Breast epithelium (tissue), 4 donors: Measurements from ENCODE around the gene COPS3. TPM values are rescaled to one million over a fixed set of nuclear protein-coding genes. Genes with fewer than 3 reads are reported as not detected.

ENCODE experiments used
- DNase-seq, 2 donors: peaks; one replicate each; pipeline ENCODE4 v3.0.0-alpha.2; 2019; ENCODE audit warnings: low spot score in 2 of 2
- H3K27ac ChIP-seq, 2 donors: fragments of 200-600 bp; sonication (generic) in 1 of 2; one replicate each; pipeline ENCODE4 v1.5.1; 2016 to 2019; ENCODE audit warnings: mild to moderate bottlenecking in 1 of 2
- H3K27me3 ChIP-seq, 2 donors: fragments of 200-600 bp; sonication (generic) in 1 of 2; one replicate each; pipeline versions ENCODE4 v1.5.1 to v1.6.0; 2017 to 2019; ENCODE audit warnings: control low read depth in 1 of 2, mild to moderate bottlenecking in 1 of 2
- H3K36me3 ChIP-seq: fragments of 200-600 bp; one replicate; pipeline ENCODE4 v1.5.1; 2019
- H3K4me1 ChIP-seq, 2 donors: fragments of 200-600 bp; sonication (generic); one replicate each; pipeline ENCODE4 v1.5.1; 2016 to 2019; ENCODE audit warnings: control low read depth in 1 of 2
- H3K4me3 ChIP-seq, 3 donors: fragments of 200-600 bp; sonication (generic); 1 replicate in 2 of 3; 2 replicates in 1 of 3; pipeline ENCODE4 v1.5.1; 2016 to 2019; ENCODE audit warnings: mild to moderate bottlenecking in 3 of 3, moderate library complexity in 2 of 3
- H3K9me3 ChIP-seq, 2 donors: fragments of 200-600 bp; sonication (generic) in 1 of 2; one replicate each; pipeline ENCODE4 v1.5.1; 2016 to 2019; ENCODE audit warnings: control low read depth in 1 of 2
- CTCF ChIP-seq, 3 donors: fragments of 450-650 bp; IDR thresholded peaks; one replicate each; pipeline ENCODE4 v1.5.1; 2016 to 2017; ENCODE audit warnings: antibody characterized with exemption in 3 of 3, mild to moderate bottlenecking in 3 of 3, moderate library complexity in 3 of 3
- POLR2A ChIP-seq: fragments of 450-650 bp; IDR thresholded peaks from one replicate; pipeline ENCODE4 v1.6.1; 2016; ENCODE audit warnings: antibody characterized with exemption, mild to moderate bottlenecking, moderate library complexity
- POLR2AphosphoS5 ChIP-seq, 3 donors: sonication (generic); formaldehyde crosslinking; IDR thresholded peaks; one replicate each; pipeline ENCODE4 v1.6.1; 2017; ENCODE audit warnings: antibody characterized with exemption in 3 of 3
- intact Hi-C: fragments of 100-400 bp; cut with DNase I; formaldehyde crosslinking; loops from one replicate; pipeline ENCODE4 v1.15.1; 2023; ENCODE audit warnings: low total_unique reads
- total RNA-seq, 3 donors: library from RNA; depleted of rRNA; stranded (reverse); fragments of >200 nt; gene quantifications; one replicate each; pipeline ENCODE4 v1.1.0, GENCODE V29; 2016

COPS3 gene
- total RNA-seq: 10 to 100 TPM; 59.6 to 61.3 (median 60.6) TPM

DNA sequence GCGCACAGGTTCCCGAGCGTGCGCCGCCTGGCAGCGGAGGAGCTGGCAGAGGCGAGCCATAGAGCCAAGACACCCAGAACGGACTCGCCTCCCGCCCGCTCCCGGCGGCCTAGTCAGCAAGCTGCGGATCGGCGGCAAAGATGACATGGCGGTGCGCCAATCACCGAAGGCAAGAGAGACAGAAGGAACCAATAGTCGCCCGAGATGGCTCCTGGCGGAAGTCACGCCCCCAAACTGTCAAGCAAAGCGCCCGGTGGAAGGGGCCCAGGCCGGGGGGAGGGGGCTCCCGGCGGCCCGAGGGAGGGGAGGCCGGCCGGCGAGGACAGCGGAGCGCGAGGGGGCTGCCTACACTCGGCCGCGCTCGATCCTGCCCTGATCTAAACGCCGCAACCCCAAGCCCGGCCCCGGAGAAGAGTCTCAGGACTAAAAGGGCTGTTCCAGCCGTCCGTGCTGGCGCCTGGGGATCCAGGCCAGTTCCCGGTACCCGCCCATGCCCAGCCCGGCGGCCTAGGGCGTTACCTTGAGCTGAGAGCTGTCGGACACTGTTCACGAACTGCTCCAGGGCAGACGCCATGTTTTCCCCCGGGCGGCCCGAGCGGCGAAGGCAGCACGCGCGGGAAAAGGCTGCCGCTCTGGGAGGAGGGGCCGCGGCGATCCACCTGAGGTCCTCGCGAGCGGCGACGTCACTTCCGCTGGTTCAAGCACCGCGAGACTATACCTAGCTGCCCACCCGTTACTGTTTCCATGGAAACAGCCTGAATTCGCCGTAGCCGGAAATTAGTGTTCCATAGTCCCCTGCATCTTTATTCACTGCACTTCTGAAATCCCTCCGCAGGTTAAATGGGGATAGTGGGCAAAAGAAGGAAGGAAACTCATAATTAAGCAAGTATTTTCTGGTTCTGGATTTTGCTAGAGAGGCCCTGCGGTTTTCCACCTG is at the start of gene COPS3:
TSS of gene COPS3 (minus strand) at position 634 of the 937 bp plus-strand sequence. CDS start at position 574, 60 bp downstream.
- no peak for TF ChIP-seq CTCF (IDR thresholded peaks at IDR 0.05)
- peak; percentile 68 for TF ChIP-seq POLR2A
- TF ChIP-seq POLR2AphosphoS5 (IDR thresholded peaks at IDR 0.05): peak; percentile 78 to 88 (median 81)
- intact Hi-C loops: no loop called here
- Histone ChIP-seq H3K36me3 (no peaks in the 10 kb centered on the region), H3K27me3 (no peaks in the 10 kb centered on the region), H3K4me1 (peaks cover 4 to 12% of the 10 kb centered on the region in 2 donors), H3K4me3 (peak within 1 kb of the TSS; percentile 92 to 99 (median 93)), H3K27ac (peak within 1 kb of the TSS; percentile 96), H3K9me3 (no peaks in the 10 kb centered on the region)
- peak; percentile 95 to 98 for DNase-seq

DNA sequence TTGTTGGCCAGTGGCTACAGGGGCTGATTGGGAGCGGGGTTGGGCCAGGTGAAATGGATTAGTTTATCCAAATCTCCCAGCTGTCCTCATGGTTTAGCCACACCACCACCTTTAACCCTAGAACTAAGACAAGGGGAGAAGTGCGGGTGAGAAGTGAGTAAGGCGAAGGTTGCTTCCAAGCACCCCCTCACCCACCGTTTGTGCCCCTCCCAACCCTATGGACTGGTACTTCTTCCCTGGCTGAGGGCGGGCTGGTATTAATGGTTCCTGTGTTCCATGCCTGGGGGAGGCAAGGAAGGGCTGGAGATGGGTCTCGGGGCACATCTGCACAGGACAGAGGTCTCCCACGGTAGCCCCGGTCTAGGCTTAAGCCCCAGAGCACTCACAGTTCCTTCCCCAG is 47.2 kb upstream of the COPS3 start:
- H3K4me3 ChIP-seq: no peak overlapping the region
- H3K4me1 ChIP-seq: no peaks in the 10 kb centered on the region
- intact Hi-C loops: no loop called here

GRCh38 chr17:17326275-17326875 is 45.3 kb upstream of the COPS3 start:
- intact Hi-C loops: no loop called here
- Histone ChIP-seq H3K27ac (no peak overlapping the region), H3K4me3 (no peak overlapping the region), H3K27me3 (no peaks in the 10 kb centered on the region), H3K4me1 (no peaks in the 10 kb centered on the region), H3K36me3 (no peaks in the 10 kb centered on the region), H3K9me3 (no peaks in the 10 kb centered on the region)
- TF ChIP-seq POLR2A (no peak), POLR2AphosphoS5 (IDR thresholded peaks at IDR 0.05) (no peak), CTCF (IDR thresholded peaks at IDR 0.05) (no peak)
- DNase-seq: peak in 1 of 2 donors; percentile 10

More for the DNA sequence above, 47.2 kb upstream of the COPS3 start:
- peak in 1 of 2 donors; percentile 19 for DNase-seq
- H3K27ac ChIP-seq: no peak overlapping the region
- TF ChIP-seq POLR2A (no peak), POLR2AphosphoS5 (IDR thresholded peaks at IDR 0.05) (no peak), CTCF (IDR thresholded peaks at IDR 0.05) (no peak)
- H3K9me3 ChIP-seq: no peaks in the 10 kb centered on the region
- H3K27me3 ChIP-seq: no peaks in the 10 kb centered on the region
- no peaks in the 10 kb centered on the region for H3K36me3 ChIP-seq

- TF ChIP-seq CTCF (IDR thresholded peaks at IDR 0.05) (no peak), POLR2AphosphoS5 (IDR thresholded peaks at IDR 0.05) (no peak), POLR2A (no peak)
- intact Hi-C loops: no loop called here
- DNase-seq: peak in 1 of 2 donors; percentile 25
Observed at GRCh38 chr17:17325816-17326215, 44.8 kb upstream of the COPS3 start.

DNA sequence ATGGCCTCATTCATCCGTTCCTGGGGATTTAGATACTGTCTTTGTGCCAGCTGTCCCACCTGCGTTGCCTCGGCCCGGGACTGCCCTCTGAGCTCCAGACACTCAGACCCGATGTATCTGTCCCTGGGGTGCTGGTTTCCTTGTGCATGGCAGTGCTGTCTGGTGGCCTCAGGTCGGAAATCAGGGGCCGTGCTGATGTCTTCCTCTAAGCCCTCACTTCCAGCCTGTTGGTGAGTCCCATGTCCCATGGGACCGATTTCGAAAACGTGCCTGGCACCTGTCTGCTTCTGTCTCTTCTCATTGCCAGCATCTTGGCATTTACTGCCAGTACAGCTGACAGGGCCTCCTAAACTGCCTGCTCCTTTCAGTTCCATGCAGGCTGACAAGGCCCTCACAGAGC is 44.2 kb upstream of the COPS3 start:
- Histone ChIP-seq H3K27me3 (no peaks in the 10 kb centered on the region), H3K4me3 (no peak overlapping the region), H3K9me3 (no peaks in the 10 kb centered on the region), H3K4me1 (no peaks in the 10 kb centered on the region), H3K36me3 (no peaks in the 10 kb centered on the region), H3K27ac (no peak overlapping the region)
- DNase-seq: peak in 1 of 2 donors; percentile 42
- intact Hi-C loops: no loop called here
- TF ChIP-seq POLR2A (no peak), POLR2AphosphoS5 (IDR thresholded peaks at IDR 0.05) (no peak), CTCF (IDR thresholded peaks at IDR 0.05) (no peak)

More at GRCh38 chr17:17325816-17326215, 44.8 kb upstream of the COPS3 start:
- no peaks in the 10 kb centered on the region for H3K9me3 ChIP-seq
- no peaks in the 10 kb centered on the region for H3K27me3 ChIP-seq
- H3K36me3 ChIP-seq: no peaks in the 10 kb centered on the region
- H3K27ac ChIP-seq: no peak overlapping the region
- H3K4me3 ChIP-seq: no peak overlapping the region
- H3K4me1 ChIP-seq: no peaks in the 10 kb centered on the region
